Inferior parietal cortex (tissue), 1 donor: ENCODE results near the gene ZNF570.
A peak's percentile ranks its signal among the peaks of the same experiment; 100 is the strongest.

Experiments
- DNase-seq: peaks from one replicate; pipeline ENCODE4 v3.0.0-alpha.2; 2016; ENCODE audit errors: extremely low spot score

The ZNF570 gene

DNA sequence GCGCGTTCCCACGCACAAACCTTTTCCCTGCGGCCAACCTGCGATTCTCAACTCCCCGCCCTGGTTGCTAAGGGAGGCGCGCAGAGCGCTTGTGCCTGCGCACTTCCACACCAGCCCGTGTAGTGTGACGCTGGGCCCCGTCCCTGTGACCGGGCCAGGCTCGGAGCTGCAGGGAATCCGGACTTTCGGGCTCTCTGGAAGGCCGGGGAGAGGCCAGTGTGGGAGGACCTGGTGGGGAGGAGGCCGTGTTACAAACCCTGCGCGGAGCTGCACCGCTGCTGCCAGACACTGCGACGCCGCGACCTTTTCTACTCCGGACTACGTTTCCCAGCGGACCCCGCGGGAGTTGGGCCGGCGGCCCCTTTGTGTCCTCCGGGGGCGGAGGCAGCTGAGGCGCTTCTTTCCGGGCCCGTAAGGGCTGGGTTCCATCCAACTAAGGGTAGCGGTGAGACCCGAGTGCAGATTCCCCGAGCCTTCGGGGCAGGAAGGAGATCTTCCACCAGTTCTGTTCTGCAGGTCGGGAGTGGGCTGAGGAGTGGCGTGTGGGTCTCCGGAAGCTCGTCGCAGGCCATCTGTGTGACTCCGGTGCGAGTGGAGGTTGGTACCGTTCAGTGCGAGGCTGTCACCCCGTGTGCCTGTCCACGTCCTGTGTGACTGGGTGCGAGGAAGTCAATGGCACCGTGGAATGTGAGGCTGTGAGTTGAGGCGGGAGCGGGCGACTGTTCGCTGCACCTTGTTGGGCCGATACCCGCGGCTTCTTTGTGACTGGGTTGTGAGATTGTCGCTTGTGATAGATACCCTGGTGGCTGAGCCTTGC, at the start of gene ZNF570:
Gene ZNF570 (plus strand): TSS at position 396 of the 817 bp plus-strand sequence. CDS start 999 bp downstream, outside the sequence.
- peak; percentile 87 for DNase-seq

DNA sequence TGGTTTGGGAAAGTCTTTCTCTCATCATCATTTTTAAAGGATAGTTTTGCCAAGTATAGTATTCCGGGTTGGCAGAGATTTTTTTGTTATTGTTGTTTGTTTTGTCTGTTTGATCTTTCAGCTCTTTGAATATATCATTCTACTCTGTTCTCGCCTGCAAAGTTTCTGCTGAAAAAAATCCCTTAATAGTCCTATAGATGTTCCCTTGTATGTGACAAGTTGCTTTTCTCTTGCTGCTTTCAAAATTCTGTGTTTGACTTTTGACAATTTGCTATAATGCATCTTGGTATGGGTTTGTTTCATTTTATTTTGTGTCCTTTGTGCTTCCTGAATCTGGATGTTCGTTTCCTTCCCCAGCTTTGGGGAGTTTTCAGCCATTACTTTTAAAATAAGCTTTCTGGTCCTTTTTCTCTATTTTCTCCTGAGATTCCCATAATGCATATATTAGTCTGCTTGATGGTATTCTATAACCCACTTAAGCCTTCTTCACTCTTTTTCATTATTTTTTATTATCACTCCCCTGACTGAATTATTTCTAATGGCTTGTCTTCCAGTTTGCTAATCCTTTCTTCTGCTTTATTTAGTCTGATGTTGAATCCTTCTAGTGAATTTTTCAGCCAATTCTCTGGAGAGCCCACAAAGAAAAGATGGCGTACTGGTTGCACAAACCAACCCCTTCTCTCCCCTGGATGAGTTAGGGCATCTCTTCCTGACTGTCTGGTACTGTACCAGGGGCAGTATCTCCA, 16.5 kb upstream of the ZNF570 start:
- no peak for DNase-seq

DNA sequence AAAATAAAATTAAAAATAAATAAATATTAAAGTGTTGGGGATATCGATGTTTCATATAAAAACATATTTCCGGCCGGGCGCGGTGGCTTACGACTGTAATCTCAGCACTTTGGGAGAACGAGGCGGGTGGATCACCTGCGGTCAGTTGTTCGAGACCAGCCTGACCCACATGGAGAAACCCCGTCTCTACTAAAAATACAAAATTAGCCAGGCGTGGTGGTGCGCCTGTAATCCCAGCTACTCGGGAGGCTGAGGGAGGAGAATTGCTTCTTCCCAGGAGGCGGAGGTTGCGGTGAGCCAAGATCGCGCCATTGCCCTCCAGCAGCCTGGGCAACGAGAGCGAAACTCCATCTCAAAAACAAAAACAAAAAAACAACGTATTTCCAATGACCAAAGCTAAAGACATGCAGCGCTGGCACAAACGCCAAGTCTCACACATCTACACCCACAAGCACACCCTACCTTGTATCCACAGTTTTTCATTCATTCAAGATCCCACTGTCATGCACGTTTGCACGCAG, 2.8 kb upstream of the ZNF570 start:
- DNase-seq, result no peak

DNA sequence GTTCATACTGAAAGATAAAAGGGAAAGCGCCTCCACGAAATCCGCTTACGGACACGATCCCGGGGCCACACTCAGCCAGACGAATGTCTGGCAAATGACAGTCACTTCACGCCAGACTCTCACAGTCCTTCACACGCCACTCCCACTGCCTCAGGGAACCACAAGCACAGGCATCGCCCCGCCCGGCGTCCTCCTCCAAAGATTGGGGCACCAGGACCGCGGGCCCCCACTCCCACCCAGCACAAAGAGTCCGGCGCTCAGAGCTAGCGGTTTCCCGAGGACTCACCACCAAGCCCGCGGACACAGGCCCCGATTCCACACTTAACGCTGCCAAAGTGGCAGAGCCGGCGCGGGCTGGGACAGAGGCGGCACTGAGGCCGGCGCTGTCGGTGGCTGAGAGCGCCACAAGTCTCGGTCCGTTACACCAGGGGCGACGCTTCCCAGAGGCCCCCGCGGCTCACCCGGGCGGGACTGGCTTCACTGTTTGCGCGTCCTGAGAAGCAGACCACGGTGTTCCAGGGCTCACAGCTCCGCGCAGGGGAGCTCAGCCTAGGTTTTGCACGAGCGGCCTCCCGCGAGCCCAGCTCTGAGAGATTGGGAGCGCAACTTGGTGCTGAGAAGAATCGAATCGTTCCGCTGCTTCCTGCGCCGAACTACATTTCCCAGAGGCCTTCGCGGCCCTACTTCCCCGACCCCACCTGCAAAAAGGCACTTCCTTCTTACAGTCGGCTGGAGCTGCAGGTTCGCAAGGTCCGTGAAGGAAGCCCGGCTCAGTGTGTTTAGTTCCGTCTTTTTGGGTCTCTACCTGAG, 2.2 kb upstream of the ZNF570 start, which contains the start of gene ZNF569:
Gene ZNF569 (minus strand): TSS at position 647 of the 810 bp plus-strand sequence. CDS start 22,523 bp downstream, outside the sequence.
- peak; percentile 95 for DNase-seq

DNA sequence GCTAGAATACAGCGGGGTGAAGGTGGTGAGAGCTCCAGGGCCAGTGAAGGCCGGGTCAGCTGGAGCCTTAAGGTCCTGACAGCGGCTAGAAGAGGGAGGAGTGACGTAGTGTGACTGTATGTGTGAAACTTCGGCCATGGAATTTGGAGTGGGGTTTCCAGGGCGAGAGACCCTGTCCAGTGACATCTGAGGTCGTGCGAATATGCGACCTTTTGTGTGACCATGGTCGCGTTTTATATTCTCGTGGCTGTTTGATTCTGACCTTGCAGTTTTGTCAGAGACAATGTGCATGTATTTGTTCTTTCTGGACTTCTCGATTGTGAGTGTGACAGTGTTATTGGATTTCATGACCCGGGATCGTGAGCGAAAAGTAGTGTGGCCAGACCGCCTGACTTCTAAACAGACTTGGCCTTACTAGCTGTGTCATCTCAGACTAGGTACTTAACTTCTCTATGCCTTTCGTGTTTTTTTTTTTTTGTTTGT, 1.5 kb upstream of the ZNF570 start:
- no peak for DNase-seq

DNA sequence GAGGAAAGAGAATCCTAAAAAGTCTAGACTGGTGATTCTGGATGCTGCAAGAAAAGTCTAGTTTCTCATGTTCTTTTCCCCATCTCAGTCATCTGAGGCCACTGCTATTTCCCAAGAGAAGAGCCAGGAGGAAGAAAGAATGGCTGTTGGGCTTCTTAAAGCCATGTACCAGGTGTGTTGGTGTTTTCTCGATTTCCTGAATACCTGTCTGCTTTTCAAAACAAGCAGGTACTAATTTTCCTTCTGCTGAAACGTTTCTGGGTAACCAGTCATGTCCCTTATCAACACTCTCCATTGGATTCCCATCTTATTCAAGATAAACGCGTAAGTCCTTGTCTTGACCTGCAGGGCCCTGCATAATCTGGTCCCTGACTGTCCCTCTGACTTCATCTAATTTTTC, 1.1 kb downstream of the ZNF570 start:
- DNase-seq, result no peak

DNA sequence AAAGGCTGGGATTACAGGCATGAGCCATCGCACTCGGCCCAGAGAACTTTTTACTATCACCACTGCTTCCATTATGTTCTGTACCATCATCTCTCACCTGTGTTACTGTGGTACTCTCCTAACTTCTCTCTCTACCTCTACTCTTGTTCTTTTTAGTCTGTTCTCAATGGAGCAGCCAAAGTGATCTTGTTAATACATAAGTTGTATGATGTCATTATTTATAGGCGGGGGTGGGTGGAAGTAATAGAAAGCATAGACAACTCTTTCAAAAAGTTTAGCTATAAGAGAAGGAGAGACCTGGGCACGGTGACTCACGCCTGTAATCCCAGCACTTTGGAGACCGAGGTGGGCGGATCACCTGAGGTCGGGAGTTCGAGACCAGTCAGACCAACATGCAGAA, 3.0 kb downstream of the ZNF570 start:
- no peak for DNase-seq

DNA sequence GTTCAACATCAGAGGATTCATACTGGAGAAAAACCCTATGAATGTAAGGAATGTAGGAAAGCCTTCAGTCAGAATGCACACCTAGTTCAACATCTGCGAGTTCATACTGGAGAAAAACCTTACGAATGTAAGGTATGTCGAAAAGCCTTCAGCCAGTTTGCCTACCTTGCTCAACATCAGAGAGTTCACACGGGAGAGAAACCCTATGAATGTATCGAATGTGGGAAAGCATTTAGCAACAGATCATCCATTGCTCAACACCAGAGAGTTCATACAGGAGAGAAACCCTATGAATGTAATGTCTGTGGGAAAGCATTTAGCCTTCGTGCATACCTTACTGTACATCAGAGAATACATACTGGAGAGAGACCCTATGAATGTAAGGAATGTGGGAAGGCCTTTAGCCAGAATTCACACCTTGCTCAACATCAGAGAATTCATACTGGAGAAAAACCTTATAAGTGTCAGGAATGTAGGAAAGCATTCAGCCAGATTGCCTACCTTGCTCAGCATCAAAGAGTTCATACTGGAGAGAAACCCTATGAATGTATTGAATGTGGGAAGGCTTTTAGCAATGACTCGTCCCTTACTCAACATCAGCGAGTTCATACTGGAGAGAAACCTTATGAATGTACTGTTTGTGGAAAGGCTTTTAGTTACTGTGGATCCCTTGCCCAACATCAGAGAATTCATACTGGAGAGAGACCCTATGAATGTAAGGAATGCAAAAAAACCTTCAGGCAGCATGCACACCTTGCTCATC, 15.4 kb downstream of the ZNF570 start:
- DNase-seq, result no peak

DNA sequence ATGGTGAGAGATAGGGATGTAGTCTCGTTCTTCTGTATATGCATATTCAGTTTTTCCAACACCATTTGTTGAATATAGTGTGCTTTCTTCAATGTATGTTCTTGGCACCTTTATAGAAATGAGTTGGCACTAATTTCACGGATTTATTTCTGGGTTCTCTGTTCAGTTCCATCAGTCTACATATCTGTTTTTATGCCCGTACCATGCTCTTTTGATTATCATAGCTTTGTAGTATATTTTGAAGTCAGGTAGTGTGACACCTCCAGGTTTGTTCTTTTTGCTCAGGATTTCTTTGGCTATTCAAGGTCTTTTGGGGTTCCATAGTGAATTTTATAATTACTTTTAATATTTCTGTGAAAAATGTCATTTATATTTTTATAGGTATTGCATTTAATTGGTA, 23.1 kb downstream of the ZNF570 start:
- no peak for DNase-seq

DNA sequence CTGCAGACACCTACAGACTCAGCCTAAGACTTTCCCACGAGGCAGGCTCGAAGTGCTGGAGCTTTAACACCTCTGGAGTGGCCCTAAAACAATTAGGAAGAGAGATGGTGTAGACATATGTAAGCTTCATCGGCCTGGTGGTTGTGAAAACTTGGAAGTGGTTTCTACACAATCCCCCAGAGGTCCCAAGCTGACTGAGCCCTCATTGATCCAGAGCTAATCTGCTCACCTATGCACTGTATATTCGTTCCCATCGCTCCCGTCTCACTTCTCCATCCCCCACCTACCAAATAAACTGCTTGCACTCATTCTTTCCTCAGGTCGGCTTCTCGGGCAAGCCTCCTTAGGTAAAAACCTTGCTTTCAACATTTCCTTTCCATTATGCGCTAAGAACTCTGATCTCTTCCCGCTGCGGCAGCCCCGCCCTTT, 36.8 kb downstream of the ZNF570 start:
- no peak for DNase-seq

DNA sequence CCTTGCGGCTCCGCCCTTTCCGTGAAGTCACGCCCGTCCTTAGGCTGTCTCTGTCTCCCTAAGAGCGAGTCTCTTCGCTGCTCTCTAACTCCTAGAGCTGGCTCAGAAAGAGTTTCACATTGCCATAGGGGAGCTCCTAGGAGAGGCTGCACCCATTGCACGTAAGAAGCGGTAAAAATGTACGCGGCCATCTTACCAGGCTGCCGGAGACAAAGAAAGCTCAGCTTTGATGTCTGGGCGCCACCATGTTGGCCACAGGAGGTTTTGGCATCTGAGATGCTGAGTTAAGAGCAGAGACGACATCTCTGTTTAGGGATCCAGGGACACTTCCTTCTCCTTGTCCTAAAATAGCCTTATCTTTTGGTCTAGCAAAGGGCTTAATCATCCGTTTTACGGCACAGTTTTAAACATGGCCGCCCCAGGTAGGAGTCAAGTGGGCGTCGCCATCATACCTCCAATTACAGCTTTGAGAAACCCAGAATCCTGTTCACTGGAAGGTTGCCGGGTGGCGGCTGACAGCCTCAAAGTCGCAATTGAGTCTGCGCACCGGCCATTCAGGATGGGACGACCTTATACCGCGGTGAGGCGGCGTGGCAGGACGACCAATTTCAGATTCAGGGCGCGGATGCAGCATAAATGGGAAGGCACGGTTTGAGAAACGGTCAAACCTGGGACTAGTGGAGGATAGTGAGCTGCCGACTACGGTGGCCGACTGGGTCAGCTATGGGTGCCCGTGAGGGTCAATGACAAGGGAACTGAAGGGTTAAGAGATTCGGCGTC, 37.4 kb downstream of the ZNF570 start, which contains the start of gene ZNF793:
Gene ZNF793 (plus strand): TSS at position 553 of the 780 bp plus-strand sequence. CDS start 16,501 bp downstream, outside the sequence.
- DNase-seq, result peak; percentile 87

DNA sequence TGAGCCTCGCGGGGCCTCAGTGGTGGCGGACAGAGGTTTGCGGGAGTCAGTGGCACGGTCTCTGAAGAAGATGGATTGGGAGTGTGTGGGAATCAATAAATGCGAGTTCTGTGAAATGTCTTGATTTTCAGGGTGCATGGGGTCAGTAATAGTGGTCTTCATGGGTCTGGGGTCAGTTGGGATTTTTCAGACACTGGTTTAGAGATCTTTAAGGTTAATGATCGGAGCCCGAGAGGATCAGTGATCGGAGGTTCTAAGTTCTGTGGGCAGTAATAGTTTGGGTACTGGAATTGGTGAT, 38.0 kb downstream of the ZNF570 start:
- no peak for DNase-seq

DNA sequence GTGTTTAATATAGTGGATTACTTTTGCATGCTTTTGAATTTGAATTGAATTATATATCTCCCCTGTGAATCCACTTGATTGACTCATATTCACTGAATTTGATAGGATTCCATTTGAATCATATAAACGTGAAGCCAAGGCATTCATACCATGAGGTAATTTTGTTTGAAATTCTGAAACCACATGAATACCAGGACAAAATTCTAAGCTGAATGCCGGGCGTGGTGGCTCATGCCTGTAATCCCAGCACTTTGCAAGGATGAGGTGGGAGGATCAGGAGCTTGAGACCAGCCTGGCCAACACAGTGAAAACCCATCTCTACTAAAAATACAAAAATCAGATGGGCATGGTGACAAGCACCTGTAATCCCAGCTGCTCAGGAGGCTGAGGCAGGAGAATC, 42.0 kb downstream of the ZNF570 start:
- DNase-seq, result no peak

DNA sequence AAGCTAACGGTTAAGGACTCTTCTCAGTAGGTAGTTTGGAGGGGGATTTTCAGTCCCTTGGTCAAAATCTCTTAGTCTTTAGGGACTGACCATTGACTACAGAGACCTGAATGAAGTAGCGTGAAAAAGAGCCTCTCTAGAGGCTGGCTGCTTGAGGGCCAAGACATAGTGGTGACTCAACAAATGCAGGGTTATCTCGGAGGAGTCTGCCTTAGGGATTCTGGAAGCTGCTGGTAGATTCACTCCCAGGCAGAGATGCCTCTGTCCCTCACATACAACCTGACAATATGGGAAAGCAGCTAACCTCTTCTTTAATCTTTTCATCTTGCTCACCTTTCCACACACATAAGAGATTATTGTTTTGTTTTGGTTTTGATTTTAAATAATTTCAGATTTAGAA, 42.7 kb downstream of the ZNF570 start:
- no peak for DNase-seq

DNA sequence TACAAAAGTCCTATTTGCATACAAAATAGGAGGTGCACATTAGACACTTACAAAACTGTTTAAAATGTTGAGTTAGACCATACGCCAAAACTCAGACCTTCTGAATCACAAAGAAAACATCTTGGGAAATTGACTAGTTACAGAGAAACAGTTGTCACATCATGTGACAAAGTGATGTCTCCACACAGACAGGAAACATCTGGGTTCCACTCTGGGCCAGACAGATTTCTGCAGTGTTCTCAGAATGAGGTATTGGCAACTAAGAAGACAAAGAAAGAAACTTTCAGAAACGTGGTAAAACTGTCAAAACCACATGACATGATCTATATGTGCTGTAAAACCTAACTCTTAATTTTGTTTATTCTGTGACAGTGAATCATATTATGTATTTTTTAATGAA, 44.2 kb downstream of the ZNF570 start:
- DNase-seq, result no peak

DNA sequence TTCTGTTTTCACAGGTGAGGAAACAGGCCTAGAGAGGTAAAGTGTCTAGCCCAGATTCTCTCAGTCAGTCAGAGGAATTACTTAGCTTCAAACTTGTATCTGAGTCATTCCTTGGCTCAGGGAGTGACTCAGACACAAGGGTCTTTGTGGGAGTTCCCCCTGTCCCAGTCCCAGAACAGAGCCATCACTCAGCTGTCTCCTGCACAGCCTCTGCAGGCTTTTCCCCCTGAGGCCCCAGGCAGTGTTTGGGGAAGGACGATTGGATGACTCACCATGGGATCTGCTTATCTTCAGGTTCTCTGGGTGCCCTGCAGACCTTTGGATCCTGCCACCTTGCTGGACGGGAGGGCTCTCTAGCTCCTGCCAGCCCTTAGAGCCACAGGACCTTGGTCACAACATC, 50.7 kb downstream of the ZNF570 start:
- DNase-seq, result no peak

DNA sequence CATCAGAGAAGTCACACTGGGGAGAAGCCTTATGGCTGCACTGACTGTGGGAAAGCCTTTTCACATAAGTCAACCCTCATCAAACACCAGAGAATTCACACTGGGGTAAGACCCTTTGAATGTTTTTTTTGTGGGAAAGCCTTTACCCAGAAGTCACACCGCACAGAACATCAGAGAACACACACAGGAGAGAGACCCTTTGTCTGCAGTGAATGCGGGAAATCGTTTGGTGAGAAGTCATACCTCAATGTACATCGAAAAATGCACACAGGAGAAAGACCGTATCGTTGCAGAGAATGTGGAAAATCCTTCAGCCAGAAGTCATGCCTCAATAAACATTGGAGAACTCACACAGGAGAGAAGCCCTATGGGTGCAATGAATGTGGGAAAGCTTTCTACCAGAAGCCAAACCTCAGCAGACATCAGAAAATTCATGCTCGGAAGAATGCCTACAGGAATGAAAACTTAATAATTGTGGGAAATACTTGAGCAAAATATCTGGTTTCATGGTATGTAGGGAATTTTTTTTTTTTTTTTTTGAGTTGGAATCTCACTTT, 68.3 kb downstream of the ZNF570 start:
- DNase-seq, result no peak
